Activated CD8-positive, alpha-beta memory T cell treated with anti-CD3 and anti-CD28 coated beads, Interleukin-2, amount 50 U/mL, for 48 hours (primary cell): ENCODE data around the gene TM9SF4.

Experiments used
- DNase-seq: peaks from one replicate; pipeline ENCODE4 v3.0.0-alpha.2; 2020

Gene TM9SF4

DNA sequence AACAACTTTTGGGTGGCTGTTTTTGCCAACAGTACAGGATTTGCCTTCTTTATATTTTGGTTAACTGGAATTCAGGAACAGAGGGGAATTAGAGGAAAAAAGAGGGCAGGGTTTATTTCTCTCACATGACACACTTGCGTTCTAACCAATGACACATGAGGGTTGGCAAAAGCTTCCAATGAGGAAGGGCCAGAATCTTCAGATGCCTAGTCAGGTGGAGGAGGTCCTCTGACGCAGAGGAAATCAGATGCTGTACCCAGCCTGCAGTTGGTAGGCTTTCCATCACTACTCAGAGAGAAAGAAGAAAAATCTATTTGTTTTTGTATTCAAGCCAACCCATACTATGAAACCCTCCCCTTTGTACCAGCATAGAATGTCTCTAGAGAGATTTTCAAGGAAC lies 20.8 kb downstream of the TM9SF4 start:
- no peak for DNase-seq

DNA sequence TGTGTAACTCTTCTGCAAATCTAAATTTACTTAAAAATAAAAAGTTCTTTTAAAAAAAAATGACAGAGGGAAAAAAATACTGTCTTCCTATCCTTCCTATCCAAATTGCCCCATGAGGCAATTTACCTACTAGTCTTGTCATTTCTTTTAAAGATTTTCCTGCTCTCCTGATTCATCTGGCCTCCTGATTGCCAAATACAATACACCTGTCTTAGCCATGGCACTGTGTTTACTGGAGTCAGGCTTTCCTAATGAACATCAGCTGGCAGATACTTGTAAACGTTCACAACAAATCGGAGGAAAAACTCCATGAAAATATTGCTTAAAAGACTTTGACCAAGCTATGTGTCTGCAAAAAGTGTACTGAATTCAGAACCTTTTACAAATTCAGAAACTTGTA lies 21.5 kb downstream of the TM9SF4 start:
- no peak for DNase-seq

DNA sequence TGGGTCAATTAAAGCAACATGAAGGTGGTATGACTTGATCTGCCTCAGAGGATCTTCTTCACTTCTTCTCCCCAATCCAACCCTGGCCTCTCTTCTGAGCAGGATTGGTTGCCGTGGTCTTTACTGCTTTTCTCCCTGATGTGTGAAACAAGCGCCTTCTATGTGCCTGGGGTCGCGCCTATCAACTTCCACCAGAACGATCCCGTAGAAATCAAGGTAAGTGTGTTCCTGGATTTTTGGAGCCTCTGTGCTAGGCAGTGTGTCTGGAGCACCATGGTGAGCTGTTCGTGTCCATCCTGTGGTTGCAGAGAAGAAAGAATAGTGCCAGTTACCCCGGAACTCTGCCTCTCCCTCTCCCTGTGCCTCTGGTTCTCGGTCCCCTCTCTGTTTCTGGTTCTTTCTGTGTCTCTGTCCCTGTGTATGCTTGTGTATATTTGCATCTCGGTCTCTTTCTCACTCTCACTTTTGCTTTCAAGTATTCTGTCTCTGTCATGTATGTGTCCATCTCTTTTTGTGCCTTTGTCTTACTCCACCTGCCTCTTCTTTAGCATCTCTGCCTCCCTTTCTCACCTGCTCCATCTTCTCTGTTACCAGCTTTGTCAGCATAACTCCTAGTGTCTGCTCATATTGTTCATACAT lies 23.5 kb downstream of the TM9SF4 start:
- no peak for DNase-seq

DNA sequence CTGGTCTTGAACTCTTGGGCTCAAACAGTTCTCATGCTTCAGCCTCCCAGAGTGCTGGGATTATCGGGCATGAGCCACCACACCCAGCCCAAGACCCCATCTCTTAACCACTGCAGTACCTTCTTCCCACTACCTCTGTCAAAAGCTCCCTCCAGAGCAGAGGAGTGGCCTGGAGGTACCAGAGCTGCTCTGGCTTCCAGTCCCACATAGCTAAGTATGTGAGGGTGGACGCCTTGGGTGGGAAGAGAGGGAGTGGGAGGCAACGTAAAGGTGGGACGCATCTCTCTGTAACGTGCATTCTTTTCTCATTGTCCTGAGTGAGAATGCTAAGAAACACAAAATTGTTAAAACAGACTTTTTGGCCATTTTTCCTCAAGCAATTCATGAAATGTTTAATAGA lies 24.5 kb downstream of the TM9SF4 start:
- DNase-seq, result no peak

DNA sequence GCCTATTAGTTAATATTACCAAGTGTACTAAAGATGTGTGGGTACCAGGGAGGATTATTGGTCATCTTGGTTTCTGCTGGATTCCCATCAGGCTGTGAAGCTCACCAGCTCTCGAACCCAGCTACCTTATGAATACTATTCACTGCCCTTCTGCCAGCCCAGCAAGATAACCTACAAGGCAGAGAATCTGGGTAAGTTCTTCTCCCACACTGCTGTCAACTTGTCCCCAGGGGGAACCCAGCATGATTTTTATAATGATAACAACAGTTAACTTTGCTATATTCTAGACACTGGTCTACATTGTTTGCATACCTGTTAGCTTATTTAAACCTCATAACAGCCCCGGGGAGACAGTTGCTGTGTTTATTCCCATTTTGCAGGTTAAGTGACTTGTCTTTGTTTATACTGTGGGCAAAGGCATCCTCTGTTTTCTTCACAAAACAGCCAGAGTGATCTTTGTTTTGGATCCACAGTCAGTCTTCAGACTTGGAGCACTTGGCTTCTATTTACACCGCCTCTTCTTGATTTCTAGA lies 26.5 kb downstream of the TM9SF4 start:
- no peak for DNase-seq

DNA sequence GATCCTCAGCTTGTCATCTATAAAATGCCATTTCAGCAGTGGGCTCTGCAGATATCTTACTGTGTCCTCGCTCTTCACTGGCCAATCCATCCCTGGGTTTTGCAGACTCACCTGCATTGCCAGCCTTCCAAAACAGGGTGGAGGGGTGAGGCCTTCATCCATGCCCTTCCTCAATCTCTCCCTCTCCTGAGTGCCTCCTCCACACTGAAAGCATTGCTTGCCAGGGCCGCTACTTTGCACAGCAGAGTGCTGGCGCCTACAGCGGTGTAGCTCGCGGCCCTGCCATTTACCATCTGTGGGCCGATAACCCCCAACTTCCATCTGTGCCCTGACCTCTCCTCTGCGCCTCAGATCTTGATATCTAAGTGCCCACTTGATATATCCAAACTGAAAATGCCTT lies 29.4 kb downstream of the TM9SF4 start:
- DNase-seq, result no peak

DNA sequence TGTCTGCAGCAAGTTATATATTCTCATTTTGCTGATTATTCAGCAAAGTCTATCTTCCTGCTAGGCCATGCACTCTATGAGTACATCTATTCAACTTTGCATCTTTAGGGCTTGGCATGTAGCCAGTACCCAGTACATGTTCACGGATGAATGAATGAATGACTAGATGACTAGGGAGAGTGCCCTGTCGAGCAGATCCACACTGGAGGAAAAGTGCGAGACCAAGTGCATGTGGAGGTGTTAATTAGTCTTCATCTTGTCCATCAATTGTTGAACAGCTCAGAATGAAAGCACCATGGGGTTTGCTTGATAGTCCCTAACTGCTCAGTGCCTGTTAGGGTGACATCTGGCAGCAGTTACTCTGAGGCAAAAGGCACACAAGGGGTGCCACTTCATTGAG lies 30.4 kb downstream of the TM9SF4 start:
- no peak for DNase-seq

DNA sequence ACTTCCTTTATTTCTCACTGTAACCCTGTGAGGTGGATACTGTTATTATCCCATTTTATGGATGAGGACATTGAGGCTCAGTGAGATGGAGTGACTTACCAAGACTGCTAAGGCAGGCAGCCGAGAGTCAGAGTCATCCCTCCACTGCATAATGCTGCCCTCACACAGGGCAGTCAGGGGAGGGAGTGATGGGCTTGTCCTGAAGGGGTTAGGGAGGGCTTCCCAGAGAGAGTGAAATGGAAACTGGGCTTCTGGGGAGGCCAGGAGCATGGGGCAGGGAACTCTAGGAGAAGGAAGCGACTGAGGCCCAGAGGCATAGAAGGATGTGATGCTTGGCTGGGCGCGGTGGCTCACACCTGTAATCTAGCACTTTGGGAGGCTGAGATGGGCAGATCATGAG lies 31.1 kb downstream of the TM9SF4 start:
- no peak for DNase-seq

DNA sequence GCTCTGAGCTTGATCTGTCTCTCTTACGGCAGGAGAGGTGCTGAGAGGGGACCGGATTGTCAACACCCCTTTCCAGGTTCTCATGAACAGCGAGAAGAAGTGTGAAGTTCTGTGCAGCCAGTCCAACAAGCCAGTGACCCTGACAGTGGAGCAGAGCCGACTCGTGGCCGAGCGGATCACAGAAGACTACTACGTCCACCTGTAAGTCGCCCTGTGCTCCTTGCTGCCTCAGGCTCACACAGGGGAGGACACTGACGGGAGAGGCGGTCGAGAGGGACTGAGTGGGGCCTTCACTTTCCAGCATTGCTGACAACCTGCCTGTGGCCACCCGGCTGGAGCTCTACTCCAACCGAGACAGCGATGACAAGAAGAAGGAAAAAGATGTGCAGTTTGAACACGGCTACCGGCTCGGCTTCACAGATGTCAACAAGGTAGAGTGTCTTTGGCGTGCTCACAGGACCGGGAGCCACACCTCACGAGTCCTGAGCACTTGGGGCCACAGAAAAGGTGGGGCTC lies 32.0 kb downstream of the TM9SF4 start:
- no peak for DNase-seq

DNA sequence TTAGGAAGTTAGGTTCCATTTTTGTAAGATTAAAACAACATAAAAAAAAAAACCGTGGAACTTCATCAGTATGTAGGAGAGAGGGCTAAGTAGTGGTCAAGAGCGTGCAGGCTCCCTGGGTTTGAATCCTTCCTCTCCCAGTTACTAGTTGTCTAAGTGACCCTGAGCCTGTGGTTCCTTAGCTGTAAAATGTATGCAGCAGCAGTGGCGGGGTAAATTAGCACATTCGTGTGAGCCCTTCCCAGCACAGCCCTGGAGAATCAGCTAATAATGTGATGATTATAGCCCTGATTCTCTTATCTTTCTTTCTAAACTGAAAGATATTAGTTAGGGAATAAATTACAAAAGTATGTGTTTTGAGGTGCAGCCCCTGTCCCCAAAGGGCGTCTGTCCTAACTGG lies 32.6 kb downstream of the TM9SF4 start:
- DNase-seq, result no peak

DNA sequence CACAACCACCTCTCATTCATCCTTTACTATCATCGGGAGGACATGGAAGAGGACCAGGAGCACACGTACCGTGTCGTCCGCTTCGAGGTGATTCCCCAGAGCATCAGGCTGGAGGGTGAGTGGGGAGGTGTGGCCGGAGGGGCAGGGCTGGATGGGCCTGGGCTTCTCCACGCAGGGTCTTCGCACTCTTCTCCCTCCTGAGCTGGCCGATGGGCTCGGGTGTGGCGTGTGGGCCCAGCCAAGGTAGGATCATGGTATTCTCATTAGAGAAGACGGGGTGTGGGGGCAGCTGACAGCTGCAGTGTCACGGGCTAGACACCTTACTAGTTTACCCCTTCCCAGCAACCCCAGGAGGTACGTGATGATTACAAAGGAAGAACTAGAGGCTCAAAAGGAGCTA lies 33.5 kb downstream of the TM9SF4 start:
- DNase-seq, result no peak

DNA sequence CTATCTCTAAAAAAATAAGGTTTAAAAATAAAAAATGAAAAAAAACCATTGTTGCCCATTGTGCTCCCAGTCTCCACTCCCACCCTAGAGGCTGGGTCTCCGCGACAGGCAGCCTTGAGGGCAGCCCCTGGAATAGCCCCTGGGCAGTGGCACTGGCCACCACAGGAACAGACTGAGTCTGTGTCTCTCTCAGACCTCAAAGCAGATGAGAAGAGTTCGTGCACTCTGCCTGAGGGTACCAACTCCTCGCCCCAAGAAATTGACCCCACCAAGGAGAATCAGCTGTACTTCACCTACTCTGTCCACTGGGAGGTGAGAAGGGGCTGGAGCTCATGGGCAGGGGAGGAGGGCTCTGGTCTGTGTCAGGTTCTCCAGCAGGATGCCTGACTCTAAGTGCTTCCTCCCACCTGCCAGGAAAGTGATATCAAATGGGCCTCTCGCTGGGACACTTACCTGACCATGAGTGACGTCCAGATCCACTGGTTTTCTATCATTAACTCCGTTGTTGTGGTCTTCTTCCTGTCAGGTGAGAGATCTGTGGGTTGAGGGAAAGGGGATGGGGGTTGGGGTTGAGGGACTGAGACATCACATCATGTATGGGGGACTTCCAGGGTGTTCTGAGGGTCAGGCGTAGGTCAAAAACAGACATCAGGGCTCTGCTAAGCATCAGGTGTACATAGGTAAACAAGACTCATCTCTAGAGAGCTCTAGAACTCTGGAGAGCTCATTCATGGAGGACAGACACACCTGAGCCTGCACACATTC lies 35.6 kb downstream of the TM9SF4 start:
- DNase-seq, result no peak

DNA sequence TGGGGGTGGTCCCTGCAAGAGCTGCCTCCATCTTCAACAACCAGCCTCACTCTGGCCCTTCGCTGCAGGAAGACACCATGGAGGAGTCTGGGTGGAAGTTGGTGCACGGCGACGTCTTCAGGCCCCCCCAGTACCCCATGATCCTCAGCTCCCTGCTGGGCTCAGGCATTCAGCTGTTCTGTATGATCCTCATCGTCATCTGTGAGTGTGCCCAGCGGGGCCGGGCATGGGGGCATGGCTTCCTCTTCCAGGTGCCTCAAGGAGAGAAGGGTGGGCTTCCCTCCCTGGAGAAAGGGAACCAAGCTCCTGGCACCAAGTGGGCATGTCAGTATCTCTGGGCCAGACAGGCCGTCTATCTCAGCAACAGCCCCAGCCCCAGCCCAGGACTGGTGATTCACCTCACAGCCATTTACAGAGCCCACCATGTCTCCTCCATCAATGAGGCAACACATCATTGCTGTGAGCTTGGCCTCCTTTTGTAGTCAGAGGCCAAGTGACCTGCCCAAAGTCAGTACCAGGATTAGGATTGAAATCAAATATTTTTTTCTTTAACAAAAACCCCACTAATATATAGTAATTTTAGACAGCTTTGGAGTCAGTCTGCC lies 40.2 kb downstream of the TM9SF4 start:
- no peak for DNase-seq

DNA sequence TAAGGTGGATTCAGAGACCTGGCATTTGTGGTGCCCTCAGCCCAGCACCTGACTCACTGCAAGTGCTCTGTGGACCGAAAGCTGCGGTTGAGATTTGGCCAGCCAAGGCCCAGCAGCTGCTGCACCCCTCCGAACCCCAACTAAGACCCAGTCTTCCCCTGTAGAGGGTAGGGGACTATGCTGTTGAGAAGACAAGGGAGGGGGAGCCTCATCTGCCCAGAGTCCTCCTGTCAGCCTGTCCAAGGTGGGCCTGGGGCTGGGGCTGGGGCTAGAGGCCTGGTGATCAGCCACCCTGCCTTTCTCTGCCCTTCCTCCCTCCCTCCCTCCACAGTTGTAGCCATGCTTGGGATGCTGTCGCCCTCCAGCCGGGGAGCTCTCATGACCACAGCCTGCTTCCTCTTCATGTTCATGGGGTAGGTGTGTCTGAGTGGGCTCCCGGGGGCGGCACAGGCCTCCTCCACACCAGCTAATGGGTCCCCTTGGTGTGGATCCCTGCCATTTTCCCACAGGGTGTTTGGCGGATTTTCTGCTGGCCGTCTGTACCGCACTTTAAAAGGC lies 40.9 kb downstream of the TM9SF4 start:
- no peak for DNase-seq

DNA sequence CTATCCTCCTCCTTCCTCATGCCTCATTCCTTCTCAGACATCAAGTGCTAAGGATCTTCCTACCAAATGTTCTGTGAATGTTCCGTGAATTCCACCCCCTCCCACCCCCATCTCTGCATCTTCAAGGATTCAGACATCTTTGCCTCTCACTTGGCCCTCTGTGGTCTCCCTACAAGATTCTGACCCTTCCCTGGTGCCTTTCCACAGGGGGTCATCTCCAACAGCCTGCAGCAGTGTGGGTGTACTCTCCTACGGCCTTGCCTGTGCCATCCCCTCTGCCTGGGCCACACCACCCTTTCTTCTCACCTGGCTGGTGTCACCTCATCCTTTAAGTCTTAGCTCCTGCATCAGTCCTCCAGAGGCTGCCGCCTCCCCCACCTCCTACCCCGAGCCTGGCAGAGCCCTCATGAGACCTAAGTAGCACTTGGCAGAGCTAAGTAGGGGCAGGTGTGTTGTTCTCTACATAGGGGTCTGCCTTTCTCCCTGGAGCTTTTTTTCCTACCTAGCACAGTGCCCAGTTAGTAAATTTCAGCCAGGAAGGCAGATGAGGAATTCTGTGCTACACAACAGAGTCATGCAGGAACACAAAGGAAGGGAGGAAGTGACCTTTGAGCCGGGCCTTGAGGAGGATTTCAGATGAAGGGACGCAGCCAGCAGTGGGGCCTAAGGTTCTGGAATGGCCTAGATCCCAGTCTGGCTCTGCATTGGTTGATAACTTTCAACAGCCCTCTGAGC lies 43.1 kb downstream of the TM9SF4 start:
- DNase-seq, result no peak

DNA sequence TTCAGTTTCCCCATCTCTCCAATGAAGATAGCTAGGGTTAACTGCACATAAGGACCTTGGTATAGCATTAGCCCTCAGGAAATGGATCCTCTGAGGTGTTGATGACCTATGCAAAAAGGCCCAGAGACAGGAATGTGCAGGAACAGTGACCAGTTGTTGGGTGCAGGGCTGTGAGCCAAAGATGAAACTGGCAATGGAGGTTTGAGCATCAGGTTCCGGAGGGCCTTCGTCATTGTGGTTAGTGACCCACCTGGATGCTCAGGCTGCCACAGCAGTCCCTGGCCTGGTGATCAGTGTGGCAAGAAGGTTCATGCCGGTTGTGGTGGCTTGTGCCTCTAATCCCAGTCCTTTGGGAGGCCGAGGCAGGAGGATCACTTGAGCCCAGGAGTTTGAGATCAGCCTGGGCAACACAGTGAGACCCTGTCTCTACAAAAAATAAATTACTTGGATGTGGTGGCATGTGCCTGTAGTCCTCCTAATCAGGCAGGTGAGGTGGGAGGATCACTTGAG lies 43.7 kb downstream of the TM9SF4 start:
- DNase-seq, result no peak

DNA sequence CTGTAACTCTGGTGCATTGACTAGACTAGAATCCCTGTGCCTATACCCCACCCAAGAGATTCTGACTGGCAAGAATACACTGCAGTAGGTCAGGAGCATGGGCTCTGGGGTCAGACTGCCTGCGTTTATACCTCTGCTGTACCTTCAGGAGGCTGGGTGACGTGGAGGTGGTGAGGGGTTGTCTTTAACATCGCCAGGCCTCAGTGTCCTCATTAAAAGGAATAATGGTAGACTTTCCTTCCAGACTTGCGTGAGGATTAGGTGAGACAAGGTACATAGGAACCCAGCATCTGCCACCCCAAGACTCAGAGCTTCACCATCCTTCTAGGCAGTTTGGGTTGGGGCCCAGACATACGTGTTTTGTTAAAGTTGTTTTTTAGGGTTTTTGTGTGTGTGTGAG lies 44.3 kb downstream of the TM9SF4 start:
- DNase-seq, result no peak

DNA sequence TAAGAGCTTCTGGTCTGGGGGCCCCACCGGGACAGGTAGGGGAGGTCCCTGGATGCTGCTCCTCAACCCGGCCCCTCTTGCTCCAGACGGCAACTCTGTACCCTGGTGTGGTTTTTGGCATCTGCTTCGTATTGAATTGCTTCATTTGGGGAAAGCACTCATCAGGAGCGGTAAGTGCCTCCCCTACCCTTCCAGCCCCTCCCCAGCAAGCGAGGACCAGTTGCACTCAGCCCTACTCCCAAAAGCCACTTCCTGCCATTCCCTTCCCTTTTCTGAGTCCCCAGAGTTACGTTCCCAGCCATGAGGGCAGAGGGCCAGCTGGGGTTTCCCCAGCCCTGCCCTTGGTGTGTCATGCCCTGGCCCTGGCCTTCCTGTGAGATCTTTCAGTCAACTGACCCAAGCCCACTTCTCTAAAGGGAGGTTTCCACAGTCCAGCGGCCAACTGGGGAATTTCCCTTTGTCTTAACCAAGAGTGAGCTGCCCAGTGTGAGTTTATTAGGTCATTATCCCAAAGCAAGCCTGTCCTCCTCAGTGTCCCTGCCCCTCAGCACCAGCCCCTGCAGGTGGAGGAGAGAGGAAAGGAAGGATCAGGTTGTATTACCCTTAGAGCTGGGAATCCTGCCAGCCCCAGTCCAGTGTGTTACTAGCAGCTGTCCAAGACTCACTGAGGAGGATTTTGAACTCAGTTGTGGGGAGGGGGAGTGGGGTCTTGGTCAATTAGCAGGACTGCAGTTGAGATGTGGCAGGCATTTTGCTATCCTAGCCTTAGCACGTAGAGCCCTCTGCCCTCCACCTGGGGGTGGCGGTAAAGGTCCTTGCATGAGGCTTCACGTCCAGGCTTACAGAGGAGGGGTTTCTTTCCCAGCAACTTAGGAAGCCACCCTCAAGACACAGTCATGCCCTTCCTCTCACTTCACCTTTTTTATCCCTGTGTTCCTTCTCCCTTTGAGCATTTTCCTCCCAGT lies 45.8 kb downstream of the TM9SF4 start:
- DNase-seq, result no peak

DNA sequence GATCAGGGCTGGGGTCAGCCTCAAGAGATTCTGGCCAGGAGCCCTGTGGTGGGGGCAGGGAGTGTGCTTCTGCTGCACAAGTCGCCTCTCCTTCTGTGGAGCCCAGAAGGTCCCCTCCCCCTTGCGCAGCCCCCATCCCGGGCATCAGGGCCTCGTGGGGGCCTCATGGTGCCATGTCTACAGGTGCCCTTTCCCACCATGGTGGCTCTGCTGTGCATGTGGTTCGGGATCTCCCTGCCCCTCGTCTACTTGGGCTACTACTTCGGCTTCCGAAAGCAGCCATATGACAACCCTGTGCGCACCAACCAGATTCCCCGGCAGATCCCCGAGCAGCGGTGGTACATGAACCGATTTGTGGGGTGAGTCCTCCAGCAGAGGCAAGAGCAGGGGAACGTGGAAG lies 48.1 kb downstream of the TM9SF4 start:
- no peak for DNase-seq

DNA sequence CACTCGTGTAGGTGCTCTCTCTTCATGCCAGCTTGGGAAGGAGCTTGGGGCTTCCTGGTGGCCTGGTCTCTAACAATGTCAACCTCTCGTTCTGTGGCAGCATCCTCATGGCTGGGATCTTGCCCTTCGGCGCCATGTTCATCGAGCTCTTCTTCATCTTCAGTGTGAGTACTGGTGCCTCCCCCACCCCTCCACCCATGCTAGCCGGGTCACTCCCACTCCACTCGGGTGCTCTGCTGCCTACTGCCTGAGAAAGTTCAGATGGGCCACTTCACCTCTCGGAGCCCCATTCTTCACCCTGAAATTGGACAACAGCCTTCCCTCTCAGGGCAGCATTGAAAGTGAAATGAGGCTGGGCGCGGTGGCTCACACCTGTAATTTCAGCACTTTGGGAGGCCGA lies 48.8 kb downstream of the TM9SF4 start:
- DNase-seq, result no peak

DNA sequence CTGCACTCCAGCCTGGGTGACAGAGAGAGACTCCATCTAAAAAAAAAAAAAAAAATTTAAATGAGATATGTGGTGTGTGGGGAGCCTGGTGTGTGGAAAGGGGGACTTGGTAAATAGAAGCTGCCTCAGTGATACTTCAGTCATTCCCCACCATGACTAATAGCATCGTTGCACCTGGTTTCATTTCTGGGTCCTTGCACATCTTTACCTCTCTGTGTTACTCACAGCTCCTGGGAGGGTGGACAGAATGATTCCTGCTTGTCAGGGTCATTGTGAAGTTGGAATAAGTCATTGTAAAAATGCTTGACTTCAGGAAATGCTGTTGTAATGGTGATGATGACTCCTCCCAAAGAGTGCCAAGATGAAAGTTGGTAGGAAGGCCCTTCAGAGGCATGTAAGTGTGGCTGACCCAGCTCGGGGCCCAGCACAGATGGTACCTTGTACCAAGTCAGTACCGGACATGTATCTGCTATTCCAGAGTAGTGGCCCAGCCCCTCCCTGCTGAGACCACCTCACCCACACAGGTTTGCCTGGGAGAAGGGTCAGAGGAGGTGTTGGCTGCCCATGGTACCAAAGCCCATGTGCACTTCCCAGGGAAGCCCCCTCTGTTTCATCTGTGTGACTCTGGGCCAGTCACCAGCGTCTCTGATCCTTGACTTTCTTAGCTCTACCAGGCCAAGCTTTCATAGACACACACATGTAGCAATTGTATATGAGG lies 49.6 kb downstream of the TM9SF4 start:
- no peak for DNase-seq
